SHP77 treated with DMSO at 0.1 percent for 48 hours (cell line): ENCODE results near the gene CCDC185.
"Not testable (repeated sequence)": the region's sequence is repeated elsewhere in the genome, so short reads cannot be mapped to it uniquely, and the experiment has no call there.

Experiments
- DNase-seq: peaks from one replicate; lab custom pipeline; 2025; lab: John Stamatoyannopoulos, UW

Gene CCDC185

GRCh38 chr1:223394706-223395105 lies 1.5 kb downstream of the CCDC185 start:
- no peak for DNase-seq

GRCh38 chr1:223399393-223399792 lies 6.2 kb downstream of the CCDC185 start:
- DNase-seq = not testable (repeated sequence)

- no peak for DNase-seq
Observed at GRCh38 chr1:223401873-223402789, 8.9 kb downstream of the CCDC185 start.

GRCh38 chr1:223402790-223403142 lies 9.6 kb downstream of the CCDC185 start:
- DNase-seq = no peak

- no peak for DNase-seq
Observed at GRCh38 chr1:223403184-223403815, 10.1 kb downstream of the CCDC185 start.

- no peak for DNase-seq
Observed at GRCh38 chr1:223405507-223405906, 12.3 kb downstream of the CCDC185 start.

- DNase-seq = no peak
Observed at GRCh38 chr1:223410036-223410435, 16.8 kb downstream of the CCDC185 start.

GRCh38 chr1:223411309-223411708 lies 18.1 kb downstream of the CCDC185 start:
- no peak for DNase-seq

- no peak for DNase-seq
Observed at GRCh38 chr1:223411710-223412109, 18.5 kb downstream of the CCDC185 start.

GRCh38 chr1:223413216-223413615 lies 20.0 kb downstream of the CCDC185 start:
- no peak for DNase-seq

- DNase-seq = no peak
Observed at GRCh38 chr1:223417444-223417843, 24.2 kb downstream of the CCDC185 start.

- DNase-seq = no peak
Observed at GRCh38 chr1:223417903-223418663, 24.9 kb downstream of the CCDC185 start.

GRCh38 chr1:223419115-223419514 lies 25.9 kb downstream of the CCDC185 start:
- no peak for DNase-seq

GRCh38 chr1:223419561-223419960 lies 26.3 kb downstream of the CCDC185 start:
- DNase-seq = no peak

- no peak for DNase-seq
Observed at GRCh38 chr1:223421025-223421424, 27.8 kb downstream of the CCDC185 start.

GRCh38 chr1:223421676-223422075 lies 28.5 kb downstream of the CCDC185 start:
- no peak for DNase-seq

- no peak for DNase-seq
Observed at GRCh38 chr1:223422911-223423310, 29.7 kb downstream of the CCDC185 start.

- no peak for DNase-seq
Observed at GRCh38 chr1:223423641-223424233, 30.5 kb downstream of the CCDC185 start.

GRCh38 chr1:223425550-223425949 lies 32.3 kb downstream of the CCDC185 start:
- DNase-seq = no peak

GRCh38 chr1:223426936-223427335 lies 33.7 kb downstream of the CCDC185 start:
- no peak for DNase-seq

- DNase-seq = no peak
Observed at GRCh38 chr1:223429313-223429731, 36.1 kb downstream of the CCDC185 start.

GRCh38 chr1:223429821-223430220 lies 36.6 kb downstream of the CCDC185 start:
- no peak for DNase-seq
